GM04503 (cell line): ENCODE measurements around the gene EBLN2.

Source experiments
- DNase-seq: peaks from one replicate; pipeline ENCODE4 v3.0.0-alpha.2; 2012; ENCODE audit warnings: low read depth

Gene EBLN2

GRCh38 chr3:73061416-73061815 is at the start of gene EBLN2:
Gene EBLN2, plus strand, starts transcription at chr3:73061659. Its CDS starts 423 bp downstream, at chr3:73062082.
- no peak for DNase-seq

GRCh38 chr3:73018298-73018697 is 43.2 kb upstream of the EBLN2 start:
- DNase-seq: no peak

- DNase-seq: no peak
These were observed 42.5 kb upstream of the EBLN2 start for GRCh38 chr3:73018790-73019441.

- DNase-seq: no peak
These were observed 40.1 kb upstream of the EBLN2 start for GRCh38 chr3:73021301-73021835.

- DNase-seq: no peak
These were observed 36.6 kb upstream of the EBLN2 start for GRCh38 chr3:73024836-73025235.

- DNase-seq: no peak
These were observed 35.2 kb upstream of the EBLN2 start for GRCh38 chr3:73026111-73026759.

- DNase-seq: no peak
These were observed 34.7 kb upstream of the EBLN2 start for GRCh38 chr3:73026760-73027113.

- DNase-seq: no peak
These were observed 32.7 kb upstream of the EBLN2 start for GRCh38 chr3:73028803-73029202.

- DNase-seq: peak; percentile 83
These were observed 32.1 kb upstream of the EBLN2 start for GRCh38 chr3:73029321-73029796.

- DNase-seq: no peak
These were observed 31.3 kb upstream of the EBLN2 start for GRCh38 chr3:73030073-73030597.

- DNase-seq: no peak
These were observed 29.8 kb upstream of the EBLN2 start for GRCh38 chr3:73031573-73032103.

GRCh38 chr3:73036694-73037591 is 24.5 kb upstream of the EBLN2 start:
- DNase-seq: no peak

- no peak for DNase-seq
These were observed 19.9 kb upstream of the EBLN2 start for GRCh38 chr3:73041537-73041936.

- no peak for DNase-seq
These were observed 18.0 kb upstream of the EBLN2 start for GRCh38 chr3:73043414-73043813.

GRCh38 chr3:73045391-73045790 is 16.1 kb upstream of the EBLN2 start:
- no peak for DNase-seq

- DNase-seq: no peak
These were observed 15.3 kb upstream of the EBLN2 start for GRCh38 chr3:73046195-73046594.

- no peak for DNase-seq
These were observed 12.1 kb upstream of the EBLN2 start for GRCh38 chr3:73049319-73049718.

GRCh38 chr3:73052857-73053256 is 8.6 kb upstream of the EBLN2 start:
- no peak for DNase-seq

GRCh38 chr3:73055583-73055982 is 5.9 kb upstream of the EBLN2 start:
- DNase-seq: no peak

- no peak for DNase-seq
These were observed 5.2 kb upstream of the EBLN2 start for GRCh38 chr3:73056014-73056844.

GRCh38 chr3:73056845-73057150 is 4.7 kb upstream of the EBLN2 start:
- no peak for DNase-seq
